ENCODE data around the gene OTULINL. TPM values are rescaled to one million over a fixed set of nuclear protein-coding genes. Genes with fewer than 3 reads are reported as not detected.

Gene OTULINL
- total RNA-seq, 1 donor, result 0.36 TPM

GRCh38 chr5:14572385-14572784 is 9.2 kb upstream of the OTULINL start:
- no peak overlapping the region for H3K4me3 ChIP-seq (ENCODE audit: insufficient read depth, low read length)
- TF ChIP-seq, protein P1, sequence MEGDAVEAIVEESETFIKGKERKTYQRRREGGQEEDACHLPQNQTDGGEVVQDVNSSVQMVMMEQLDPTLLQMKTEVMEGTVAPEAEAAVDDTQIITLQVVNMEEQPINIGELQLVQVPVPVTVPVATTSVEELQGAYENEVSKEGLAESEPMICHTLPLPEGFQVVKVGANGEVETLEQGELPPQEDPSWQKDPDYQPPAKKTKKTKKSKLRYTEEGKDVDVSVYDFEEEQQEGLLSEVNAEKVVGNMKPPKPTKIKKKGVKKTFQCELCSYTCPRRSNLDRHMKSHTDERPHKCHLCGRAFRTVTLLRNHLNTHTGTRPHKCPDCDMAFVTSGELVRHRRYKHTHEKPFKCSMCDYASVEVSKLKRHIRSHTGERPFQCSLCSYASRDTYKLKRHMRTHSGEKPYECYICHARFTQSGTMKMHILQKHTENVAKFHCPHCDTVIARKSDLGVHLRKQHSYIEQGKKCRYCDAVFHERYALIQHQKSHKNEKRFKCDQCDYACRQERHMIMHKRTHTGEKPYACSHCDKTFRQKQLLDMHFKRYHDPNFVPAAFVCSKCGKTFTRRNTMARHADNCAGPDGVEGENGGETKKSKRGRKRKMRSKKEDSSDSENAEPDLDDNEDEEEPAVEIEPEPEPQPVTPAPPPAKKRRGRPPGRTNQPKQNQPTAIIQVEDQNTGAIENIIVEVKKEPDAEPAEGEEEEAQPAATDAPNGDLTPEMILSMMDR (IDR thresholded peaks at IDR 0.05; ENCODE audit: extremely low read depth, low read depth, low read length), result no peak
- no peak overlapping the region for H3K4me2 ChIP-seq (ENCODE audit: insufficient read depth, low read length)
- no peaks in the 10 kb centered on the region for H3K36me3 ChIP-seq (ENCODE audit: insufficient read depth, low read length)
- no peaks in the 10 kb centered on the region for H3K4me1 ChIP-seq (ENCODE audit: insufficient read depth, low read length)
- no peaks in the 10 kb centered on the region for H3K27me3 ChIP-seq (ENCODE audit: insufficient read depth, low read length)
- DNase-seq (ENCODE audit: insufficient read length, low spot score, missing footprints), result no peak
- no peak overlapping the region for H3K27ac ChIP-seq (ENCODE audit: low read depth, low read length)
- no peaks in the 10 kb centered on the region for H4K20me1 ChIP-seq (ENCODE audit: insufficient read depth, low read length)
- H3K79me2 ChIP-seq (ENCODE audit: insufficient read depth, low read length), result no peaks in the 10 kb centered on the region
- H2AFZ ChIP-seq (ENCODE audit: low read length), result no peak overlapping the region
- H3K9me3 ChIP-seq (ENCODE audit: low read depth, low read length), result no peaks in the 10 kb centered on the region

GRCh38 chr5:14572836-14573235 is 8.8 kb upstream of the OTULINL start:
- Histone ChIP-seq H2AFZ (ENCODE audit: low read length) (no peak overlapping the region), H4K20me1 (ENCODE audit: insufficient read depth, low read length) (no peaks in the 10 kb centered on the region)

DNA sequence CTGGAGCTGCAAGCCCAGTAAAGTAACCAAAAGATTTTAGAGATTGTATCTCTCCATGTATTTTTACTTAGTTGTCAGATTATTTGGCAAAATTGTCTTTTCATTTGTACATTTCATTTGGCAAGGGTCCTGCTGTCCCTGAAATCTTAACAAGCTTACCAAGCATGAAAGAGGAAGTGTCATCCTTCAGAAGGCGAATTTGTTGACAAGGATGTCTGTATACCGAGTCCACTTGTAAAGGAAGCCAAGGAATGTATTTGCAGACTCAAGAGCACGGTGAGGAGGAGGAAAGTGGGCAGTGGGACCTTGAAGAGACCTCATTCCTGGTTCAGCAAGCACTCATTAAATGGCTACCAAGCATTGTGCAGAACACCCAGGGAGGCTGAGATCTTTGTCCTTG is 7.5 kb upstream of the OTULINL start:
- H3K9me3 ChIP-seq (ENCODE audit: low read depth, low read length), result no peaks in the 10 kb centered on the region
- no peak overlapping the region for H3K4me3 ChIP-seq (ENCODE audit: insufficient read depth, low read length)
- no peaks in the 10 kb centered on the region for H3K4me1 ChIP-seq (ENCODE audit: insufficient read depth, low read length)
- no peaks in the 10 kb centered on the region for H3K36me3 ChIP-seq (ENCODE audit: insufficient read depth, low read length)
- DNase-seq (ENCODE audit: insufficient read length, low spot score, missing footprints), result no peak
- no peaks in the 10 kb centered on the region for H3K79me2 ChIP-seq (ENCODE audit: insufficient read depth, low read length)
- no peak overlapping the region for H3K27ac ChIP-seq (ENCODE audit: low read depth, low read length)
- no peak overlapping the region for H3K4me2 ChIP-seq (ENCODE audit: insufficient read depth, low read length)
- peaks cover 6% of the 10 kb centered on the region for H3K27me3 ChIP-seq (ENCODE audit: insufficient read depth, low read length)
- H2AFZ ChIP-seq (ENCODE audit: low read length), result no peak overlapping the region
- TF ChIP-seq, protein P1 (IDR thresholded peaks at IDR 0.05; ENCODE audit: extremely low read depth, low read depth, low read length), result no peak
- H4K20me1 ChIP-seq (ENCODE audit: insufficient read depth, low read length), result no peaks in the 10 kb centered on the region

More at GRCh38 chr5:14572836-14573235, 8.8 kb upstream of the OTULINL start:
- Histone ChIP-seq H3K27ac (ENCODE audit: low read depth, low read length) (no peak overlapping the region), H3K36me3 (ENCODE audit: insufficient read depth, low read length) (no peaks in the 10 kb centered on the region), H3K27me3 (ENCODE audit: insufficient read depth, low read length) (no peaks in the 10 kb centered on the region), H3K4me3 (ENCODE audit: insufficient read depth, low read length) (no peak overlapping the region), H3K9me3 (ENCODE audit: low read depth, low read length) (no peaks in the 10 kb centered on the region), H3K4me1 (ENCODE audit: insufficient read depth, low read length) (no peaks in the 10 kb centered on the region), H3K79me2 (ENCODE audit: insufficient read depth, low read length) (no peaks in the 10 kb centered on the region), H3K4me2 (ENCODE audit: insufficient read depth, low read length) (no peak overlapping the region)
- DNase-seq (ENCODE audit: insufficient read length, low spot score, missing footprints), result no peak
- TF ChIP-seq, protein P1 (IDR thresholded peaks at IDR 0.05; ENCODE audit: extremely low read depth, low read depth, low read length), result no peak

- no peaks in the 10 kb centered on the region for H3K4me1 ChIP-seq (ENCODE audit: insufficient read depth, low read length)
- H3K79me2 ChIP-seq (ENCODE audit: insufficient read depth, low read length), result no peaks in the 10 kb centered on the region
- H4K20me1 ChIP-seq (ENCODE audit: insufficient read depth, low read length), result no peaks in the 10 kb centered on the region
- H3K27me3 ChIP-seq (ENCODE audit: insufficient read depth, low read length), result peaks cover 15% of the 10 kb centered on the region
- H2AFZ ChIP-seq (ENCODE audit: low read length), result no peak overlapping the region
- no peak overlapping the region for H3K27ac ChIP-seq (ENCODE audit: low read depth, low read length)
- H3K9me3 ChIP-seq (ENCODE audit: low read depth, low read length), result no peaks in the 10 kb centered on the region
- no peak overlapping the region for H3K4me2 ChIP-seq (ENCODE audit: insufficient read depth, low read length)
- TF ChIP-seq, protein P1 (IDR thresholded peaks at IDR 0.05; ENCODE audit: extremely low read depth, low read depth, low read length), result no peak
- H3K36me3 ChIP-seq (ENCODE audit: insufficient read depth, low read length), result no peaks in the 10 kb centered on the region
- H3K4me3 ChIP-seq (ENCODE audit: insufficient read depth, low read length), result no peak overlapping the region
- DNase-seq (ENCODE audit: insufficient read length, low spot score, missing footprints), result no peak
These were observed 6.6 kb upstream of the OTULINL start for GRCh38 chr5:14574891-14575508.
